Medulla oblongata (tissue), 1 donor: ENCODE measurements around the gene ISLR2.
A peak's percentile ranks its signal among the peaks of the same experiment; 100 is the strongest.
"Not testable (repeated sequence)": the region's sequence is repeated elsewhere in the genome, so short reads cannot be mapped to it uniquely, and the experiment has no call there.

Source experiments
- DNase-seq: peaks from one replicate; pipeline ENCODE4 v3.0.0-alpha.2; 2015; ENCODE audit errors: extremely low spot score

ISLR2 gene

DNA sequence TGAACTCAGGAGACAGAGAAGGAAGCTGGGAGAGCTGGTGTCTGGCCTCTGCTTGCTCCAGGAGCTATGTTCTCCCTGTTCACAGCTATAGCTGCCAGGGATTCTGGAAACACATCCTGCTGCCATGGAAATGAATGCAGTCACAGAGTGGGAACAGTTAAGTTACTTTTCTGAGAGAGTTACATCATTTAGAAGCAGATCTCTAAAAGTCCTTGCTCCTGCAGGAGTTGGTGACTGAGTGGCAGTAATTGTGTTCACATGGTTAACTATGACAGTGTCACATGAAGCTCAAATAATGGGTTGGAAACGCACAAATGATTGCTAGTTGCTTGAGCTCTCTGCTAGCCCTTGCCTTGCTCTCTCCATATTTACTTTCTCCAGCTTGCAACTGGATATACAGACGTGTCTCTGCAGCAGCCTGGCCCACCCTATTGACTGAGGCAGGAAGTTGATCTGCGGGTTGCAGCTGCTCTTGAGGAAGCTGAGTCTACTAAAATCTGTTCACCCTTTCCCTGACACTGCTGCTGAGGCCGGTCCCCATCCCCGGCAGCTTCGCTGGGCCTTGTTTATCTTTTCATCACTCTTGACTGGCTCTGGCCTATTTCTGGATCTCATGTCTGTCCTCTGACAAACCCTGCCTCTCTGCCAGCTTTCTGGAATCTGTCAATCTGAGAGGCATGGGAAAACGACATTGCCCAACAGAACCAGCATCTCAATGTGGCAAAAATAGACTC, 26.5 kb downstream of the ISLR2 start:
- peak; percentile 25 for DNase-seq

GRCh38 chr15:74157868-74158827, 27.8 kb downstream of the ISLR2 start:
- no peak for DNase-seq

DNA sequence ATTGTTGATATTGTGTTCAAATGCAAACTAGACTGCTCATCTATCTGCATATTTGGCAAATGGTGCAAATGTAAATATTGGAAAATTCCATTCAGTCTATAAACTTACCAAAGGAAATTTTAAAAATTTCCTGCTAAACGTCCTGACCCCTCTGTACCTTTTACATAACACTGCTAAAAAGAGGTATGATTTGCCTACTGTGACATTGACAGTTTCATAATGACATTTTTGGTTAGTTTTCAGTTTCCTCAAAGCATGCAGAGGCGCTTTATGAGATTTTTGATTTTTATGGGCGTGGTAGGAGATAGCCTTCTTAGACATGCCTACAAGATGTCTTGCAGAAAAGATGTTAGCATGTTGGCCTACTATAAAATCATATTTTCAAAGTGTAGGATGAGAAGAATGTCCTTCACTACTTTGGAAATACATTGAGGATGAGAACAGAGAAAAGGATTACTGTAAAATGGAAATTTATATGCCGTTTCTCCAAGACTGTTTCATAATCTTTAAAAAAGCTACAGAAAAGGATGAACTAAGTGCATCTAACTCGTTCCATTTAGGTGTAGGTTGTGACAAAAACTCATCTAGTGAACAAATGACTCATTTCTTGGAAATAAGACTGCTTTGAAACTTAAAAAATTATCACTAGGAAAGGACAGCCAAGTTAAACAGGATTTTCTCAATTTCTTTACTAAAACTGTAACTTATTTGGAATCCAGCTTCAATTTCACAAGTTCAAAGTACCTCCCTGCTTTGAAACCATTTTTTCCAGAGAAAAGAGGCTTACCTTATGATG, 28.7 kb downstream of the ISLR2 start:
- no peak for DNase-seq

- no peak for DNase-seq
Observed at GRCh38 chr15:74159773-74160172, 29.4 kb downstream of the ISLR2 start.

- DNase-seq = not testable (repeated sequence)
Observed at GRCh38 chr15:74160390-74160789, 30.0 kb downstream of the ISLR2 start.

DNA sequence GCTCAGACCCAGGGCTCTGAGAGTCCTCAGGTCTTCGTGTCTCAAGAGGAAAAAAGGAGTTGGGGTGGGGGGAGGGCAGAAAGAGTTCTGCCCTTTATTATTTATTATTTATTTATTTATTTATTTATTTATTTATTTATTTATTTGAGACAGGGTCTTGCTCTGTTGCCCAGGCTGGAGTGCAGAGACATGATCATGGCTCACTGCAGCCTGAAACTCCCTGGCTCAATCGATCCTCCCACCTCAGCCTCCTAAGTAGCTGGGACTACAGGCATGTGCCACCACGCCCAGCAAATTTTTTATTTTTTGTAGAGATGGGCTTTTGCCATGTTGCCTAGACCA, 31.8 kb downstream of the ISLR2 start:
- DNase-seq = not testable (repeated sequence)

DNA sequence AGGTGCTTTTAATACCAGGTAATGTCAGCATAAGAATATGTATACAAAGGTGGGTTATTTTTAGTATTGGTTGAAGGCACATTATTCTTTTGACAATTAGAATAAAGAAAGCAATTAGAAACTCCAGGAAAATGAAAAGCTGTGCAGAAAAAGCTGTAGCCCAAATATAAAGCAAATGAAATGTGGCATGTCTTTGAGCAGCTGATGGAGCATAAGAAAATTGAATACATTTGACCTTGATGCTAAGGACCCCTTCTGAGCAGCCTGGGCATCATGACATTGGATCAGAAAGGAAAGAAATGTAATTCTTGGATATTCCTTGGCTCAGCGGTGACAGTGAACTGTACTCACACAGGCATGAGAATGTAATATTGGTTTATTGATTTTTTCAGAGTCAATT, 35.1 kb downstream of the ISLR2 start:
- DNase-seq = no peak

DNA sequence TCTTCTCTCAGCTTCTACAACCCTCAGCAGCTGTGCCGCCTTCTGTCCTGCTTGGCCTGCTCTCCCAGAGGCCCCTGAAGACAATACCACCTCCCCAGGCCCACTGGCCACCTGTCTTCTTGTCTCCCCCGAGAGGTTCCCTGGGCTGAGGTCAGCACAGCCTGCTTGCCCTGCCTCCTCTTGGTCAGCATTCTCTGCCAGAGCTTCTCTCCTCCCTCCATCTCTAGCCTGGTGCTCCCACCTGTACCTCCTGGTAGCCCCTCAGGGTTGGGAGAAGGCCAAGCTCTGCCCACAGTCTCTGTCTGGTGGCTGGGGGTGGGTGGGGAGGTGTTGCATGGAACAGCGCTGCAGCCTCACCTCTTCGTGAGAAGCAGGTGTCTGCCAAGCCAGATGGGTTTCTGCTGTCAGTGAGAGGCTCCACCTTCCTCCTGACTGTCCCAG, 37.5 kb downstream of the ISLR2 start:
- no peak for DNase-seq

- no peak for DNase-seq
Observed at GRCh38 chr15:74168711-74169126, 38.3 kb downstream of the ISLR2 start.

- no peak for DNase-seq
Observed at GRCh38 chr15:74170071-74170844, 39.9 kb downstream of the ISLR2 start.

DNA sequence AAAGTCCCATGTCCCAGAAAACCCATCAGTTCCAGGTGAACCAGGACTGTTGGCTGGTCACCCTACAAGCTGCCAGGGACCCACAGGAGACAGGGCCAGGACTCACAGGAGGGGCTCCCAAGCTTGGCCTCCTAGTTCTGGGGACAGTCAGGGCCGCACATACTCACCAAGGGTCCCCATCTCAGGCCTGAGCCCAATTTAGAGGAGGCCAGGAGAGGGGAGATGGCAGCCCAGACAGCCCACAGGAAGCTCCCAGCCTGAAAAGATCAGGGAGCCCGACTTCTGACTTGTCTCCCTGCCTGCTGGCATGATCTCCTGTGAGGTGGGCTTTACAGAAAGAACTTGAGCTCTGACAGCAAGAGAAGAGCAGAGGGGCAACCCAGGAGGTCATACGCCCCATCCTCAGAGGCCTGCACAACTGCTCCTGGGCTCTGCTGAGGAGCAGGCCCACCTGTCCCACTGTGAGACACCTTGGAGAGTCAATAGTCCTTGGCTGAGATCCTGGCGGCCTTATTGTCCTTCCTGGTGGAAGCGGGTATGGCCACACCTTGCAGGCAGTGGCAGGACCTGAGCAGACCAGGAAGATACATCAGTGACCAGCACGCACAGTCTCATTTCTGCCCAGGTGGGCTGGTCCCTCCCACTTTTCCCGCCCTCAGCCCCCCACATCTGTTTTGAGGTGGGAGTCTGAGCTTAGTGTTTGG, 40.6 kb downstream of the ISLR2 start:
- DNase-seq = no peak

- no peak for DNase-seq
Observed at GRCh38 chr15:74171965-74172541, 41.7 kb downstream of the ISLR2 start.

- no peak for DNase-seq
Observed at GRCh38 chr15:74172701-74173379, 42.5 kb downstream of the ISLR2 start.

DNA sequence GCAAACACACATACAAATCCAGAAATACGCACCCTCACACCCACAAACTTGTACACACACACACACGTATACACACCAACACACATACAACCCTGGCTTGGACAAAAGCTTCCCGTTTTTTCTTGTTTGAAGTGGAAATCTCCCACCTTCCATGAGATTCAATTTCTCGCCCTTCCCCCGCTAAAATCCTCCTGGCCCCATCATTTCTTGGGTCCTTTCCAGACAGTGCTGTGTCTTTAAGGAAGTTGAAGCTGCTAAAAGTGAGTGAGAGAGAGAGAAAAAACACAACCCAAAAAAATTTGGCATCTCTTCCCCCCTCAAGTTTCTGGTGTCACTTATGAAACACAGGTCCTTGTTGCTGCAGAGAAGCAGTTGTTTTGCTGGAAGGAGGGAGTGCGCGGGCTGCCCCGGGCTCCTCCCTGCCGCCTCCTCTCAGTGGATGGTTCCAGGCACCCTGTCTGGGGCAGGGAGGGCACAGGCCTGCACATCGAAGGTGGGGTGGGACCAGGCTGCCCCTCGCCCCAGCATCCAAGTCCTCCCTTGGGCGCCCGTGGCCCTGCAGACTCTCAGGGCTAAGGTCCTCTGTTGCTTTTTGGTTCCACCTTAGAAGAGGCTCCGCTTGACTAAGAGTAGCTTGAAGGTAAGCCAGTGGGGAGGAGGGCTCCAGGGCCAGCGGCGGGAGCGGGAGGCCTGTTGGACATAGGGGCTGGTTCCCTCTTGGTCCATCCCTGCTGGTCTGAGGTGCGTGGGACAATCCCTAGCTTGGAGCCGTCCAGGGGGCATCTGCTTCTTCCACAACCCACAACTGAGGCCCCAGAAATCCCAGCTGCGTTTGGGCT, 43.2 kb downstream of the ISLR2 start, which contains the start of gene ISLR:
Gene ISLR, plus strand, starts transcription at position 331 of the 839 bp plus-strand sequence. CDS start 1,149 bp downstream, outside the sequence.
- DNase-seq = peak; percentile 27

DNA sequence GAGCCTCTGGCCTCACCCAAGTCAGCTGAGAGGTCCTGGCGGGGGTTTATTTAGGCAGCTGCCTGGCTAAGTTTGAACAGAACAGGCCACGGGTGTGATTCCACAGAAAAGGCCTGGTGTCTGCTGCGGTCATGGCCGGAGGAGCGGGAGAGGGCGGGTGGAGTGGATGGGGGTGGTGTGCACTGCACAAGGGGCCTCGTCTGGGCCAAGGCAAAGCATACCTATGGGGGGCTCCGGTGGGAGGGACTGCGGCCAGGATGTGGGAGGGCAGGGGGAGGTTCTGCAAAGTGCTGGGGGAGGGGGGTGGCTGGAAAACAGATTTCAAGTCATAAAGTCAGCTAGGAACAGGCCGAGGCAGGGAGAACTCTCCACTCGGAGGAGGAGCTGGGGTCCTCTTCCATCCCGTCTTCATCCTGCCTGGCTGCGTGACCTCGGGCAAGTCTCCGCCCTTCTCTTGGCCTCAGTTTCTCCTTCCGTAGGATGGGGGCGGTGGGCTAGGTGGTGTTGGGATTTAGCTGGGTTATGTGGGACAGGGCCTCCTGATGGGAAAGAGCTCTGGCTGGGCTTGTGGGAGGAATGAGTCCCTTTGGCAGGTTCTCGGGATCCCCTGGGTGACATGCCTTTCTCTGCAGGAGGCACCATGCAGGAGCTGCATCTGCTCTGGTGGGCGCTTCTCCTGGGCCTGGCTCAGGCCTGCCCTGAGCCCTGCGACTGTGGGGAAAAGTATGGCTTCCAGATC, 44.0 kb downstream of the ISLR2 start:
- DNase-seq = no peak

GRCh38 chr15:74174958-74175253, 44.5 kb downstream of the ISLR2 start:
- no peak for DNase-seq

- DNase-seq = no peak
Observed at GRCh38 chr15:74175271-74176191, 45.1 kb downstream of the ISLR2 start.
